Measurements from ENCODE around the gene IL4. TPM values are rescaled to one million over a fixed set of nuclear protein-coding genes. Genes with fewer than 3 reads are reported as not detected.

The IL4 gene
- total and polyA plus RNA-seq, 12 donors = not detected

DNA sequence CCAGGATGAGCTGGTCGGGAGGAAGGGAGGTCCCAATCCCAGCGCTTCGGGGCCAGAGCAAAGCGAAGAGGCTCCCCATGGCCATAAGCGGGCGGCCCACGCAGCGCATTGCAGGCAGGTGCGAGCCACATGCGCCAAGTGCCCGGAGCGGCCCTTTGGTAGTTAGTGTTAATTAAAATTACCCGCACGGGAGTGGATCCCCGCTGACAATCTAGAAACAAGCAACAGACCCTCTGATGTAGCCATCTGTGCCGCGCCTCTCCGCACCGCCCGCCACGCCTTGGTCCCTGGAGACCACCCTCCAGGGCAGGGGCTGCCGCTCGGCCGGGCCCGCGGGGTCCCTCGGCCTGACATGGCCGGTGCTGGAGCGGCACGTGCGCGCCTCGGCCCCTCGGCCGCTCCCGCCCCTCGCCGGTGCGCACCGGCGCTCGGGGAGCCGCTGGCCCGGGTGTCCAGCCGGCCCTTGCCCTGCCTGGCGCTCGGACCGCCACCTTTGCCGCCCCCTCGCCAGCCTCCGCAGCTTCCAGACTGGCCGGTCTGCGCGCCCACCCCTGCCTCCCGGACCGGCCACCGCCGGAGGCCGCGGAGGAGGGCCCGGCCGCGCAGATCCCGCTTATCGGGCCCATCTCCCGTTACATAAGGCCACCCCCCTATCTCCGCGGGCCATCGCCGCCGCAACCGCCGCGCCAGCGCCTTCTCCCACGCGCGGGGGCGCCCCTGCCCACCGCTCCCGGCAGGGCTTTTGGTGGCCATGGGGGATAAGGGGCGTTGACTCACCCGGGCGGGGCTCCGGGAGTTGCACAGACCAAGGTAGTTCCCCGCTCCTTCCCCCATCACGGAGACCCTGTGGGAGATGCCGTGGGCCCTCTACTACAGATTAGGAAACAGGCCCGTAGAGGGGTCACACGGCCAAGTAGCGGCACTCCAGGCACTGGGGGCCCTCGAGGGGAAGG, 17.7 kb upstream of the IL4 start:
- intact Hi-C loops (cut with DNase I) = no loop called here
- peak in 4 of 7 donors; percentile 9 to 43 (median 22) for DNase-seq
- no peaks in the 10 kb centered on the region for H3K9me3 ChIP-seq (replicated peaks in 1 of 3)
- no peaks in the 10 kb centered on the region for H3K36me3 ChIP-seq (replicated peaks in 1 of 2)
- no peak overlapping the region for H3K27ac ChIP-seq
- H3K4me3 ChIP-seq = peak overlapping the region in 2 of 4 donors; percentile 4 to 58
- WGBS, 4 donors = 9 to 35% (median 14%) methylated on average over 20 to 92 of the region's 92 CpGs
- TF ChIP-seq, protein P1, sequence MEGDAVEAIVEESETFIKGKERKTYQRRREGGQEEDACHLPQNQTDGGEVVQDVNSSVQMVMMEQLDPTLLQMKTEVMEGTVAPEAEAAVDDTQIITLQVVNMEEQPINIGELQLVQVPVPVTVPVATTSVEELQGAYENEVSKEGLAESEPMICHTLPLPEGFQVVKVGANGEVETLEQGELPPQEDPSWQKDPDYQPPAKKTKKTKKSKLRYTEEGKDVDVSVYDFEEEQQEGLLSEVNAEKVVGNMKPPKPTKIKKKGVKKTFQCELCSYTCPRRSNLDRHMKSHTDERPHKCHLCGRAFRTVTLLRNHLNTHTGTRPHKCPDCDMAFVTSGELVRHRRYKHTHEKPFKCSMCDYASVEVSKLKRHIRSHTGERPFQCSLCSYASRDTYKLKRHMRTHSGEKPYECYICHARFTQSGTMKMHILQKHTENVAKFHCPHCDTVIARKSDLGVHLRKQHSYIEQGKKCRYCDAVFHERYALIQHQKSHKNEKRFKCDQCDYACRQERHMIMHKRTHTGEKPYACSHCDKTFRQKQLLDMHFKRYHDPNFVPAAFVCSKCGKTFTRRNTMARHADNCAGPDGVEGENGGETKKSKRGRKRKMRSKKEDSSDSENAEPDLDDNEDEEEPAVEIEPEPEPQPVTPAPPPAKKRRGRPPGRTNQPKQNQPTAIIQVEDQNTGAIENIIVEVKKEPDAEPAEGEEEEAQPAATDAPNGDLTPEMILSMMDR (IDR thresholded peaks at IDR 0.05) = no peak
- no peak for TF ChIP-seq POLR2A (IDR thresholded peaks at IDR 0.05)
- peaks cover 16% of the 10 kb centered on the region for H3K27me3 ChIP-seq
- H3K4me1 ChIP-seq (replicated peaks in 1 of 2) = peaks cover 8 to 12% of the 10 kb centered on the region in 2 donors

DNA sequence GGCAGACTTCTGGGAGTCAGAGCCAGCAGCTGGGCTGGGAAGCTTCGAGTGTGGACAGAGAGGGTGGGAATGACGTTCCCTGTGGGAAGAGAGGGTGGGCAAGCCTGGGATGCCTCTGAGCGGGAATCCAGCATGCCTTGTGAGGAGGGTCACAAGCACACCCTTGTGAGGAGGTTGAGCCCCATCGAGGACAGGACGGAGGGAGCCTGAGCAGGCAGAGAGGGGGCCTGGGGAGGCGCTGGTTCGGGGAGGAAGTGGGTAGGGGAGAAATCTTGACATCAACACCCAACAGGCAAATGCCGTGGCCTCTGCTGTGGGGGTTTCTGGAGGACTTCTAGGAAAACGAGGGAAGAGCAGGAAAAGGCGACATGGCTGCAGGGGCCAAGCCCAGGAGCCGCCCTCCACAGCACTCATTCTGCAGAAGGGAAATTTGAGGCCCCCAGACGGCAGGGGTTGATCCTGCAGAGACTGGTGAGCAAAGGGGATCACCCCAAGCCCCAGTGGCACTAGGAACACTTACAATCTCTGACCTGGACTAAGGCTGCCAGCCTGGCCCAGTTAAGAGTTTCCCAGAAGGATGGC, 16.9 kb upstream of the IL4 start:
- peaks cover 8 to 12% of the 10 kb centered on the region in 2 donors for H3K4me1 ChIP-seq (replicated peaks in 1 of 2)
- H3K27ac ChIP-seq = no peak overlapping the region
- no peaks in the 10 kb centered on the region for H3K9me3 ChIP-seq (replicated peaks in 1 of 3)
- WGBS, 4 donors = 74 to 77% (median 74%) methylated on average over 11 to 12 of the region's 12 CpGs
- no peak for TF ChIP-seq POLR2A (IDR thresholded peaks at IDR 0.05)
- TF ChIP-seq, protein P1 (IDR thresholded peaks at IDR 0.05) = no peak
- H3K27me3 ChIP-seq = peaks cover 16% of the 10 kb centered on the region
- no peaks in the 10 kb centered on the region for H3K36me3 ChIP-seq (replicated peaks in 1 of 2)
- peak overlapping the region in 1 of 4 donors; percentile 58 for H3K4me3 ChIP-seq
- DNase-seq = peak in 2 of 7 donors; percentile 3 to 6
- intact Hi-C loops (cut with DNase I) = no loop called here

DNA sequence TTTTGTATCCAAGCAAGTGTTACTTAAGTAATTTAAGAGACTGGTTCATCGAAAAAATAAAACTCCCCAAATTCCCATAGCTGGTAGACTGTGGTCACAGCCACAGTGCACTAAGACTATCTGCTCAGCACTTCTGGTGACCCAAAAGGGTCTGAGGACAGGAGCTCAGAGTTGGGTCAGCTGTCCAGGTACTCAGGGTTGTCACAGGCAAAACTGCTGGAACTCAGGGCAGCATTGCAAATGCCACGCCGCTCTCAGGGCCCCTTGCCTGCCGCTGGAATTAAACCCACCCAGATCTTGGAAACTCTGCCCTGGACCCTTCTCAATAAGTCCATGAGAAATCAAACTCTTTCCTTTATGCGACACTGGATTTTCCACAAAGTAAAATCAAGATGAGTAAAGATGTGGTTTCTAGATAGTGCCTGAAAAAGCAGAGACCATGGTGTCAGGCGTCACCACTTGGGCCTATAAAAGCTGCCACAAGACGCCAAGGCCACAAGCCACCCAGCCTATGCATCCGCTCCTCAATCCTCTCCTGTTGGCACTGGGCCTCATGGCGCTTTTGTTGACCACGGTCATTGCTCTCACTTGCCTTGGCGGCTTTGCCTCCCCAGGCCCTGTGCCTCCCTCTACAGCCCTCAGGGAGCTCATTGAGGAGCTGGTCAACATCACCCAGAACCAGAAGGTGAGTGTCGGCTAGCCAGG, 16.0 kb upstream of the IL4 start, which contains the start of gene IL13:
TSS of gene IL13 (plus strand) at position 498 of the 705 bp plus-strand sequence. CDS start at position 512, 14 bp downstream.
- Histone ChIP-seq H3K27me3 (peaks cover 16% of the 10 kb centered on the region), H3K27ac (no peak within 1 kb of the TSS), H3K4me3 (no peak within 1 kb of the TSS), H3K4me1 (replicated peaks in 1 of 2) (peaks cover 8 to 12% of the 10 kb centered on the region in 2 donors), H3K9me3 (replicated peaks in 1 of 3) (no peaks in the 10 kb centered on the region), H3K36me3 (replicated peaks in 1 of 2) (no peaks in the 10 kb centered on the region)
- intact Hi-C loops (cut with DNase I) = no loop called here
- 90 to 99% (median 96%) methylated on average over 12 of the region's 12 CpGs for WGBS, 4 donors
- no peak for TF ChIP-seq POLR2A (IDR thresholded peaks at IDR 0.05)
- TF ChIP-seq, protein P1 (IDR thresholded peaks at IDR 0.05) = no peak
- DNase-seq = peak in 2 of 7 donors; percentile 12 to 33

All from adrenal gland (tissue), 12 donors.